NCI-H69 (cell line): ENCODE data around the gene SLC5A10.
A peak's percentile ranks its signal among the peaks of the same experiment; 100 is the strongest.
"Not testable (repeated sequence)": the region's sequence is repeated elsewhere in the genome, so short reads cannot be mapped to it uniquely, and the experiment has no call there.

ENCODE experiments used
- DNase-seq: peaks from one replicate; lab custom pipeline; 2025; lab: John Stamatoyannopoulos, UW

SLC5A10 gene

GRCh38 chr17:19017804-19018599 is 66.0 kb downstream of the SLC5A10 start:
- DNase-seq = peak; percentile 73

- DNase-seq = no peak
These were observed 66.6 kb downstream of the SLC5A10 start for GRCh38 chr17:19018600-19018950.

GRCh38 chr17:19019041-19019941 is 67.3 kb downstream of the SLC5A10 start:
- peak; percentile 71 for DNase-seq

GRCh38 chr17:19020016-19020415 is 68.1 kb downstream of the SLC5A10 start:
- no peak for DNase-seq

GRCh38 chr17:19021011-19021621 is 69.2 kb downstream of the SLC5A10 start:
- DNase-seq = not testable (repeated sequence)

- DNase-seq = no peak
These were observed 69.7 kb downstream of the SLC5A10 start for GRCh38 chr17:19021622-19022083.

GRCh38 chr17:19022128-19022527 is 70.2 kb downstream of the SLC5A10 start:
- DNase-seq = no peak

GRCh38 chr17:19022747-19023146 is 70.8 kb downstream of the SLC5A10 start:
- DNase-seq = peak; percentile 12

GRCh38 chr17:19023209-19023999 is 71.4 kb downstream of the SLC5A10 start:
- DNase-seq = no peak

- DNase-seq = no peak
These were observed 72.4 kb downstream of the SLC5A10 start for GRCh38 chr17:19024101-19025078.

- not testable (repeated sequence) for DNase-seq
These were observed 76.7 kb downstream of the SLC5A10 start for GRCh38 chr17:19028671-19029070.

- not testable (repeated sequence) for DNase-seq
These were observed 77.8 kb downstream of the SLC5A10 start for GRCh38 chr17:19029740-19030139.

GRCh38 chr17:19030771-19031449 is 78.9 kb downstream of the SLC5A10 start:
- DNase-seq = not testable (repeated sequence)

- not testable (repeated sequence) for DNase-seq
These were observed 79.8 kb downstream of the SLC5A10 start for GRCh38 chr17:19031729-19032128.

GRCh38 chr17:19032377-19032988 is 80.5 kb downstream of the SLC5A10 start:
- not testable (repeated sequence) for DNase-seq

GRCh38 chr17:19036186-19036585 is 84.2 kb downstream of the SLC5A10 start:
- DNase-seq = not testable (repeated sequence)

- not testable (repeated sequence) for DNase-seq
These were observed 85.6 kb downstream of the SLC5A10 start for GRCh38 chr17:19037547-19037946.

GRCh38 chr17:19038007-19038406 is 86.0 kb downstream of the SLC5A10 start:
- not testable (repeated sequence) for DNase-seq

GRCh38 chr17:19038730-19039129 is 86.8 kb downstream of the SLC5A10 start:
- DNase-seq = not testable (repeated sequence)
